ENCODE measurements around the gene HDDC2. TPM values are rescaled to one million over a fixed set of nuclear protein-coding genes. Genes with fewer than 3 reads are reported as not detected.

The HDDC2 gene
- total and polyA plus RNA-seq, 2 experiments from 2014 or later = 69.5 to 131 TPM

DNA sequence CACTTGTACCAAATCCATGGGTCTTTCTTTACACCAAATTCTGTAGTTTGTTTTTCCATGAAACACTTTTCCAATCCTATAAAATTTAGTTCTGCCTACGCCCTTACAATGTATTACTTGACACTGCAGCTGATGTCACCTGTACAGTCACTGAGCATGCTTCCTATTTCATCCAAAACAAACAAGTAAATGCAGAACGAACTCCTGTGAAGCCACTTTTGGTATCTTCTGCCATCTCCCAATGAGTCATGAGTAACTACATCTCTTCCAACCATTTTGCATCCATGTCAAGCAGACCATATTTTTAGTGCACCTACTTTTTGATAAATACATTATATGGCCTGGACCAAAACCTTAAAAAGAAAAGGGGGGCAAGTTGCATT is 42.4 kb downstream of the HDDC2 start (continued):
- no peak for TF ChIP-seq ZNF462 (CRISPR knock-in tag; IDR thresholded peaks at IDR 0.05)
- no peak for TF ChIP-seq EZH2 (IDR thresholded peaks at IDR 0.05; ENCODE audit: low read depth, unreplicated experiment)
- TF ChIP-seq, protein P1, sequence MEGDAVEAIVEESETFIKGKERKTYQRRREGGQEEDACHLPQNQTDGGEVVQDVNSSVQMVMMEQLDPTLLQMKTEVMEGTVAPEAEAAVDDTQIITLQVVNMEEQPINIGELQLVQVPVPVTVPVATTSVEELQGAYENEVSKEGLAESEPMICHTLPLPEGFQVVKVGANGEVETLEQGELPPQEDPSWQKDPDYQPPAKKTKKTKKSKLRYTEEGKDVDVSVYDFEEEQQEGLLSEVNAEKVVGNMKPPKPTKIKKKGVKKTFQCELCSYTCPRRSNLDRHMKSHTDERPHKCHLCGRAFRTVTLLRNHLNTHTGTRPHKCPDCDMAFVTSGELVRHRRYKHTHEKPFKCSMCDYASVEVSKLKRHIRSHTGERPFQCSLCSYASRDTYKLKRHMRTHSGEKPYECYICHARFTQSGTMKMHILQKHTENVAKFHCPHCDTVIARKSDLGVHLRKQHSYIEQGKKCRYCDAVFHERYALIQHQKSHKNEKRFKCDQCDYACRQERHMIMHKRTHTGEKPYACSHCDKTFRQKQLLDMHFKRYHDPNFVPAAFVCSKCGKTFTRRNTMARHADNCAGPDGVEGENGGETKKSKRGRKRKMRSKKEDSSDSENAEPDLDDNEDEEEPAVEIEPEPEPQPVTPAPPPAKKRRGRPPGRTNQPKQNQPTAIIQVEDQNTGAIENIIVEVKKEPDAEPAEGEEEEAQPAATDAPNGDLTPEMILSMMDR (conservative IDR thresholded peaks at IDR 0.05; ENCODE audit: low read depth in 2 of 2) = no peak
- TF ChIP-seq POLR2AphosphoS5 (IDR thresholded peaks at IDR 0.05; ENCODE audit: low read depth) = no peak
- no peak for TF ChIP-seq JUNB (IDR thresholded peaks at IDR 0.05; ENCODE audit: unreplicated experiment)
- TF ChIP-seq NANOG (IDR thresholded peaks at IDR 0.05; ENCODE audit: borderline replicate concordance) = no peak

GRCh38 chr6:125258651-125259353 is 43.0 kb downstream of the HDDC2 start:
- Mint-ChIP-seq H3K4me1 (peaks cover 13% of the 10 kb centered on the region; the same call in 2 of the 3 replicates), H3K4me3 (no peak overlapping the region), H3K27ac (no peak overlapping the region), H3K27me3 (ENCODE audit: insufficient read depth, low read depth, poor library complexity) (no peaks in the 10 kb centered on the region), H3K9me3 (no peaks in the 10 kb centered on the region), H3K36me3 (ENCODE audit: low read depth) (no peaks in the 10 kb centered on the region)
- no peak for DNase-seq (ENCODE audit: low spot score)
- H3K9me2 ChIP-seq (ENCODE audit: insufficient read depth) = no peaks in the 10 kb centered on the region
- H2AFZ ChIP-seq = no peak overlapping the region
- peaks cover 9% of the 10 kb centered on the region for H3K4me1 ChIP-seq (ENCODE audit: insufficient read depth)
- no peaks in the 10 kb centered on the region for H4K20me1 ChIP-seq (replicated peaks; ENCODE audit: insufficient read depth)
- no peak overlapping the region for H3K4me2 ChIP-seq
- H3K36me3 ChIP-seq (ENCODE audit: insufficient read depth) = no peaks in the 10 kb centered on the region
- no peak overlapping the region for H3K27ac ChIP-seq (ENCODE audit: low read depth)
- H3F3A ChIP-seq (replicated peaks; ENCODE audit: low read depth) = no peaks in the 10 kb centered on the region
- TF ChIP-seq ZNF331 (CRISPR knock-in tag; IDR thresholded peaks at IDR 0.05; ENCODE audit: low read depth) = no peak
- TF ChIP-seq CREB1 (CRISPR knock-in tag; IDR thresholded peaks at IDR 0.05; ENCODE audit: low read depth) = no peak
- ATAC-seq = no peak
- no peaks in the 10 kb centered on the region for H3K79me2 ChIP-seq (replicated peaks; ENCODE audit: insufficient read depth)
- H3K27me3 ChIP-seq (ENCODE audit: insufficient read depth) = no peaks in the 10 kb centered on the region
- no peak overlapping the region for H3K4me3 ChIP-seq
